Measurements from ENCODE around the gene BNC1. TPM values are rescaled to one million over a fixed set of nuclear protein-coding genes. Genes with fewer than 3 reads are reported as not detected.

The BNC1 gene
- total RNA-seq, 1 donor from 2014 or later = not detected

DNA sequence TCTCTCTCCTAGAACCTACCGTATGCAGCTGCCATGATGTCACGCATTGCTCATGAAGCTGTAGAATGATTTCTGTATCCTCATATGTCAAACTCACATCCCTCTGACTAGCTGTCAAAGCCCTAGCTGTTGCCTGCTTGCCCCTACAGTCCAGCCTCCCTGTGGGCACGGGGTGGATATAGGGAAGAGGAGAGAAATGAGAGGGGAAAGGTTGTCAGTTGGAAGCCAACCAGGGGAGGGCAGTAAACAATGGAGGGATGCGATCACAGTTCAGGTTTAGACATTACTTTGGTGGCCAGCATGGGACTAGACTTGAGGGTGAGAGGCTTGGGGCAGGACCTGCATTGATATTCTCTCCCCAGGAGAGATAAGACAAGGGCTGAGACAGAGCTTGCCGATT is 75.1 kb downstream of the BNC1 start:
- H3K4me1 Mint-ChIP-seq = peaks cover 7% of the 10 kb centered on the region
- H3K36me3 Mint-ChIP-seq (ENCODE audit: low read depth) = peaks cover 2% of the 10 kb centered on the region
- CTCF ChIA-PET = no interaction called here
- intact Hi-C loops (cut with micrococcal nuclease) = no loop called here
- DNase-seq (no peak), ATAC-seq (ENCODE audit: low read depth) (no peak)
- POLR2A ChIA-PET = no interaction called here
- no peak overlapping the region for H3K27ac Mint-ChIP-seq
- H3K9me3 Mint-ChIP-seq = no peaks in the 10 kb centered on the region
- TF ChIP-seq, protein P1, sequence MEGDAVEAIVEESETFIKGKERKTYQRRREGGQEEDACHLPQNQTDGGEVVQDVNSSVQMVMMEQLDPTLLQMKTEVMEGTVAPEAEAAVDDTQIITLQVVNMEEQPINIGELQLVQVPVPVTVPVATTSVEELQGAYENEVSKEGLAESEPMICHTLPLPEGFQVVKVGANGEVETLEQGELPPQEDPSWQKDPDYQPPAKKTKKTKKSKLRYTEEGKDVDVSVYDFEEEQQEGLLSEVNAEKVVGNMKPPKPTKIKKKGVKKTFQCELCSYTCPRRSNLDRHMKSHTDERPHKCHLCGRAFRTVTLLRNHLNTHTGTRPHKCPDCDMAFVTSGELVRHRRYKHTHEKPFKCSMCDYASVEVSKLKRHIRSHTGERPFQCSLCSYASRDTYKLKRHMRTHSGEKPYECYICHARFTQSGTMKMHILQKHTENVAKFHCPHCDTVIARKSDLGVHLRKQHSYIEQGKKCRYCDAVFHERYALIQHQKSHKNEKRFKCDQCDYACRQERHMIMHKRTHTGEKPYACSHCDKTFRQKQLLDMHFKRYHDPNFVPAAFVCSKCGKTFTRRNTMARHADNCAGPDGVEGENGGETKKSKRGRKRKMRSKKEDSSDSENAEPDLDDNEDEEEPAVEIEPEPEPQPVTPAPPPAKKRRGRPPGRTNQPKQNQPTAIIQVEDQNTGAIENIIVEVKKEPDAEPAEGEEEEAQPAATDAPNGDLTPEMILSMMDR (IDR thresholded peaks at IDR 0.05) = no peak
- no peak overlapping the region for H3K4me3 Mint-ChIP-seq
- H3K27me3 Mint-ChIP-seq = peaks cover 16% of the 10 kb centered on the region

DNA sequence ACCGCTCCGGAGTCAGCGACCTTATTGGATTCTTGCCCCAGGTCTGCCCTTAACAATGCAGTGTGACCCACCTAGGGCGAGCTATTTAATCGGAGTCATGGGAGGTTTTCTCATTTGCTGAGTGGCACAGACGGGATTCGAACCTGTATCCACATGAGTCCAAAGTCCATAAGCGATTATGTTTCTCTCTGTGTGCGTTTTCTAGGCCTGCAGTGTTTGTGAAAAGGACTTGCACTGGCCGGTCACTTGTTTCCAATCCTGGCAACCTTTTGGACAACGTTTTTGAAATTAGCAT is 76.2 kb downstream of the BNC1 start:
- no peaks in the 10 kb centered on the region for H3K9me3 Mint-ChIP-seq
- ATAC-seq (ENCODE audit: low read depth) = no peak
- POLR2A ChIA-PET = no interaction called here
- CTCF ChIA-PET = no interaction called here
- no peak overlapping the region for H3K4me3 Mint-ChIP-seq
- H3K4me1 Mint-ChIP-seq = peaks cover 7% of the 10 kb centered on the region
- H3K27me3 Mint-ChIP-seq = peaks cover 16% of the 10 kb centered on the region
- intact Hi-C loops (cut with micrococcal nuclease) = loop anchor here (1.0 kb wide), 1 partner anchor 197 kb away; the partner anchor contains the start of gene C15orf40
- no peak overlapping the region for H3K27ac Mint-ChIP-seq
- peaks cover 2% of the 10 kb centered on the region for H3K36me3 Mint-ChIP-seq (ENCODE audit: low read depth)
- TF ChIP-seq, protein P1 (IDR thresholded peaks at IDR 0.05) = no peak
- DNase-seq = no peak

DNA sequence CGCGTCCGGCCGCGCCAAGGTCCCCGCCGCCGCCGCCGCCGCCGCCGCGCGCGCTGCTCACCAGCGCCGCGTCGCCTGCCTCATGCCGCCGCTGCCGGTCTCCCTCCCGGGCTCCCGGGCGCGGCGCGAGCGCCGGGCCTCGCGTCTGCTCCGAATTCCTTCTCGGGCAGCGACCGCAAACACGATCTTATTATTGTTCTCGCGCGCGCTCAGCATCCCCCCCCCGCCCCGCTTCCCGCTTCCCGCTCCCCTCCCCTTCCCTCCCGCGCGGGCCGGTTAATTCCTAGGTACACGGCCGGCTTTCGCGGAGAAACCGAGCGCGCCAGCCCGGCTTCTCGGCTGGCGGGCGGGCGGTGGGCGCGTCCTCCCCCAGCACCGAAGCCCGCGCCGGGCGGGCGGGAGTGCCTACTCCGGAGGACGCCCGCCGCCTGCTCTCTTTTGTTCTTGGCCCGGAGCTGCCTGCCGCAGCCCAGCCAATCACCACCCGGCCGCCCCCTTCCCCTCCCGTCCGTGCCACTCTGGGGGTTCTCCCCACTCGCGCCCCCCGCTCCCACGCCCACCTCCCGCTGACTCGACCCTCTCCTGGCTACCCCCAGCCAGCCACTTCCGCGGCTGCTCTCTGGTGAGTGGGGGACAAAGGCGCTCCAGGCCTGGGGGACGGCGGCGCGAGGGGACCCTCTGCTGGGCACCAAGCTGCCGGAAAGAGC is 76.7 kb downstream of the BNC1 start, which contains the start of gene HDGFL3:
HDGFL3 (minus strand) TSS at position 164 of the 707 bp plus-strand sequence. CDS start 409 bp downstream, outside the sequence.
- Mint-ChIP-seq H3K36me3 (ENCODE audit: low read depth) (peaks cover 2% of the 10 kb centered on the region), H3K9me3 (no peaks in the 10 kb centered on the region), H3K4me1 (peaks cover 7% of the 10 kb centered on the region), H3K27me3 (peaks cover 16% of the 10 kb centered on the region), H3K27ac (no peak within 1 kb of the TSS), H3K4me3 (peak within 1 kb of the TSS; percentile 84)
- CTCF ChIA-PET = no interaction called here
- intact Hi-C loops (cut with micrococcal nuclease) = loop anchor here (1.0 kb wide), 1 partner anchor 197 kb away; the partner anchor contains the start of gene C15orf40
- POLR2A ChIA-PET = no interaction called here
- ATAC-seq (ENCODE audit: low read depth) = peak; percentile 57
- TF ChIP-seq, protein P1 (IDR thresholded peaks at IDR 0.05) = no peak
- DNase-seq = peak; percentile 23

DNA sequence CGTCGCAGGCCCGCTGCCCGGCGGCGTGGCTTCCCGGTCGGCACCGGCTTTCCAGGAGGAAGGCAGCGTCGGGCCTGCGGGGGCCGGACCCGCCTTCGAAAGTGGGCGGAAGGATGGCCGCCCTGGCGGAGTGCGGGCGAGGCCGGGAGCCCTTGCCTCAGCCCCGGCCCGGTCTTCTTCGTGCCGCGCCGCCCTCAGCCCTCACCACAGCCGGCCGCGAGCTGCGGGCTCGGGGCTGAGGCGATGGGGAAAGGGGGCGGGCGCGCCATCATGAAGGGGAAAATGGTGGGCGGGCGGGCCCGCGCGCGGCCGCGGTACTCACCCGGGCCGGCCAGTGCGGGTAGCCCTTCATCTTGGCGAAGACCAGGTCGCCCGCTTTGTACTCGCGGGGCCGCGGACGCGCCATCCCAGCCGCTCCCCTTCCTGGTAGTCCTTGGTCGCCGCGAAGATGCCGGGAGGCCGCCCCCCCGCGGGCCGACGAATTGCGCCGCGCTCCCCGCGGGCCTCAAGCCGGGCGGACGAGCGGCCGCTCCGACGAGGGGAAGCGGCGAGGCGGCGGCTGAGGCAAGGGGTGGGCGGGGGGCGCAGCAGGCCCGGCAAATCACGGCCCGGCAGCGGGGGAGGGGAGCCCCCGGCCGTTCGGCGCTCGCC is 77.3 kb downstream of the BNC1 start:
- Mint-ChIP-seq H3K9me3 (no peaks in the 10 kb centered on the region), H3K27me3 (peaks cover 16% of the 10 kb centered on the region), H3K27ac (no peak overlapping the region), H3K4me1 (peaks cover 7% of the 10 kb centered on the region), H3K4me3 (no peak overlapping the region), H3K36me3 (ENCODE audit: low read depth) (peaks cover 2% of the 10 kb centered on the region)
- TF ChIP-seq, protein P1 (IDR thresholded peaks at IDR 0.05) = no peak
- DNase-seq (peak; percentile 28), ATAC-seq (ENCODE audit: low read depth) (peak; percentile 56)
- intact Hi-C loops (cut with micrococcal nuclease) = no loop called here
- ChIA-PET POLR2A (no interaction called here), CTCF (no interaction called here)

DNA sequence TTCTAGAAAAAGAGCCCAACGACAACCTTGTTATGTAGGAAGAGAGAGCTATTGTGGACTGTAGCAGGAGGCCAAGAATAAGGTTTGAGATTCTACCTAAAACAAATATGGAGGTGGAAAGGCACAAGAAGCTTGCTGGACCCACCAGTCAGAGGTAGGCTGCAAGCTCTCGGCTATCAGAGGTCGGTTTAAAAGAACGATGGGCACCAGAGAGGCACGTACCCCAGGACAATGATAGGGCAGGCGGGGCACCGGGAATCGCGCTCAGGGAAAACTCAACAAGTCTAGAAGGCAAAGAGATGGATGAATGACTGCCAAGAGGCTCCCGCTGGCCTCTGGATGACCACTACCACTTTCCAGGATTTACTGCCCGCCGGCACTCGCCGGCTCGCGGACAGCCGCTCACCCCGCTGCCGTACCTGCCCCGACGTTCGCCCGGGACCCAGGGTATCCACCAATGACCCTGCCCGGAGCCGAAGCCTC is 77.9 kb downstream of the BNC1 start:
- intact Hi-C loops (cut with micrococcal nuclease) = no loop called here
- POLR2A ChIA-PET = no interaction called here
- H3K27ac Mint-ChIP-seq = no peak overlapping the region

More for the DNA sequence above, 77.9 kb downstream of the BNC1 start:
- TF ChIP-seq, protein P1 (IDR thresholded peaks at IDR 0.05) = no peak
- Mint-ChIP-seq H3K4me1 (peaks cover 7% of the 10 kb centered on the region), H3K9me3 (no peaks in the 10 kb centered on the region), H3K27me3 (peaks cover 16% of the 10 kb centered on the region), H3K4me3 (peak overlapping the region; percentile 84), H3K36me3 (ENCODE audit: low read depth) (peaks cover 2% of the 10 kb centered on the region)
- ATAC-seq (ENCODE audit: low read depth) (no peak), DNase-seq (no peak)
- CTCF ChIA-PET = no interaction called here
